ENCODE measurements around the gene PTGR3.

Gene PTGR3

DNA sequence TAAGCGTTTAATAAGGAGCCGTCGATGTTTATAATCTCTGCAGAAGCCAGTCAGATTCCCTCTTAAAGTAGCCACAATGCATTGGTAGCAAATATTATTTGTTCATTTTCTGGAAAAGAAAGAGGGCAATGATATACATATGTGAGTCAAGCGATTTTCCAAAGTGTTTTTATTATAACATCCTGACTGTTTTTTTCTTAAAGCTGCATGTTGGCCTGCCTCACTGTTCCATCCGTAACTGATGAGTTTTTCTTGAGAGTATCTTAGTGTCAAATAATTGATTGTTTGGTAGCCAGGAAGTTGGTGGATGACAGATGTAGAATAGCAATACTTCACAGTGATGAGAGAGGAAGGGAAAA is 5.4 kb upstream of the PTGR3 start:
- DNase-seq = no peak

DNA sequence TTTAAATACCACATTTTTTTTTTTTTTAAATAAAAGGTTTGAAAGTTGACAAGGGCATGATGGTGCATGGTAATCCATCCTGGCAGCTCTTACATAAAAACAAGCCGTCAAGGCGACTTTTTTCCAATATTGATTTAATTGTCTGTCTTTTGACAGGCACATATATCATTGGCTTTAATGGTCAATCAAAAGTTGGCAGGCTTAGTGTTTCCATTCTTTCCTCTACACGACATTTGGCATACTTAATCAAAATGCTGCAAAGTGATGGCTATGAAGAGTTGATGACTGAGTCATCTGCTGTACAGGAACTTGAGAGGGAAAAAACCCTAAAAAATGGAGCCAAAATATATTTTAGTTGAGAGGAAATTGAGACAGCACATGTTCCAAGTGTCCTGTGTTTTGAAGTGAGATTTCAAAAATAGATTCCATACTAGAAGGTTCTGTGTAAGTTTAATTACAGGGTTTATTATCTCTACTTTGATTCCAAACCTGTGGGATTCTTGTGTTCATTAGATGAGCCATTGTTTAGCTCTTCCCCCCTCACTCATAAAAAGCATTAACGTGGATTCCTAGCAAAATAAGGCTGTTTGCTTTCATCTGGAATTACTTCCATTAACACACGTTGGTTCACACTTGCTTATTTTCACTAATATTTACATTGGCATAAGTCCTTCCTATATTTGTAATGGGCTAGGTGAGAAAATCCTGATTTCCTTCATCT is 4.8 kb upstream of the PTGR3 start:
- DNase-seq = no peak

DNA sequence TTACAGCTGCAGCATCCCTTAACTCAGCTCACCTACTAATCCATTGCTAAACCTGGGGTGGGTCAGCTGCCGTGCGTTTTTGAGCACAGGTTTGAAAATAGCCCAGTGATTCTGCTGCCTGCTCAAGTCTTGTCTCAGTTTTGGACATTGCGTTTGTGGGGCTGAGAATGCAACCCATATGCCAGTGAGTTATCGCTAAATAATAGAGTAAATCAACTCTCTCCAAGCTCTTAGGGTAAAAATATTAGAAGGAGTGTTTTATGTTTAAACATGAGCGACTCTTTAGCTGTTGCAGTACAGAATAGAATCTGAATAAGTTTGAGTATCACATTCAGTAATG is 3.8 kb upstream of the PTGR3 start:
- no peak for DNase-seq

DNA sequence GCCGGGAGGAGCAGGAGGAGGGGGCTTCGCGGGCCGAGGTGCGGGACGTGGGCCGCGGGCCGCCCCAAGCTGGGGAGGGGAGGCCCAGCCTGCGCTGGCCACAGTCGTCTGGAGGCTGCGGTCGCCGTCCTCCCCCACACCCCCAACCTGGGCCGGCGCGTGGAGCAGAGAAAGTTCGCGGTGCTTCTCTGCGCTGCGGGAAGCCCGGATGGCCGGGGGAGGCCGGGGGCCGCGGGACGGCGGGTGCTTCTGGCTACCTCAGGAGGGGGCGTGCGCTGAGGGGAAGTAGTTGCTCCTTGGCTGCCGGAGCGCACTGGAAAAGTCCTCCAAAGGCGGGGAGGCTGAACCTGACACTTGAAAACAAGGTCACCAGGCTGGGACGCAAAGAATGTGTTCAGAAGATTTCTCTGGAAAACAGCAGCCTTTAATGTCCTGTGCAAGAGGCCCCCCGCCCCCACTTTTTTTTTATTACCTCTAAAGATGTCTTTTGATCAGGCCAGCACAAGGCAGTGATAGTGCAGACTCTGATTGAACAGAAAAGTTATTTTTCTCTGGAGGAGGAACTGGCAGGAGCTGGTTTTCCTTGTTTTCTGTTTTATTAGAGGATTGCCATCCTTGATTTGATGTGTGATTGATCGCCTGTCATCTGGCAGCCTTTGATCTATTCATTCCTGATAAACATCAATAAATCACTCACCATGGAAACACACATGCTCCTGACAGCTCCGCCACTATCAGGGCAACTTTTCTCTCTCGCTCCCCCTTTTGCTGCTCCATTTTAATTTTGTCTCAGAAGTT is 3.2 kb upstream of the PTGR3 start:
- DNase-seq = peak; percentile 22

DNA sequence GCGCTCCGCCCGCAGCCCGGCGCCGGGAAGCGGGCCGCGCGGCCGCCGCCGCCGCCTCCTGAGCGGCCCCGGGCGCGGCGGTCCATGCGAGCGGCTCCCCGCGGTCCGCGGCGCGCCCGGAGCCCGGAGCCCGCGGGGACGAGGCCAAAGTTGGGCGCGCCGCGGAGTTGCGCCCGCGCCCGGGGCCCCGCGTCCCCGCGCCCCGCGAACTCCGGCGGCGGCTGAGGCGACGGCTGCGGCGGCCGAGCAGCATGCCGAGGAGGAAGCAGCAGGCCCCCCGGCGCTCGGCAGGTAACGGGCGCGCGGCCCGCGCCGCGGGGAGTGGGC is 2.6 kb upstream of the PTGR3 start:
- DNase-seq = peak; percentile 19

DNA sequence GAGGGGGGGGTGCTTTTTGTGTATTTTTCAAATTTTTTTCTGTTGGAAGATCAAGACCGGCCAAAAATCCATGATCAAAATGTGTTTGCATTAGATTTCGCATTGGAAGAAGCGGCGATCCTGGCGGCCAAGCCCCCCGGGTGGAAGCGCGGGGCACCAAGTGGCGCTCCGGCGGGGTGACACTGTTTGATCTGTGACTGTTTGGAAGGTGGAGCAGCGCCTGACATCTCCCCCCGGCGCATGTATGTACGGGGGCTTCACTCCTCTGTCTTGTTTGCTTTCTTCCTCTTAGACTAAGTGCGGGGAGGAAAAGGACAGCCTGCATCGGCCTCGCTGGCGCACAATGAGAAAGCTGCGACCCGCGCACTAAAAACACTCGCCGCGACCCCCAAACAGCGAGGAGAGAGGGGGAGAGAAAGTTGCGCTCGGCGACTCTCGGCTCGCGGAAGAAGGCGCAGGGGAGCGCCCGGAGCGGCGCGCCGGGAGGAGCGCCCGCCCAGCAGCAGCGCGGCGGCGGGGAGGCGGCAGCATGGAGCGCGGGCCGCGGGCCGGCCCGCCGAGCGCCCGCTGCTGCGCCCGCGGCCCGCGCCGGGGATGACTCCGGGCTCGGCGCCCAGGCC is 2.2 kb upstream of the PTGR3 start:
- peak; percentile 39 for DNase-seq

DNA sequence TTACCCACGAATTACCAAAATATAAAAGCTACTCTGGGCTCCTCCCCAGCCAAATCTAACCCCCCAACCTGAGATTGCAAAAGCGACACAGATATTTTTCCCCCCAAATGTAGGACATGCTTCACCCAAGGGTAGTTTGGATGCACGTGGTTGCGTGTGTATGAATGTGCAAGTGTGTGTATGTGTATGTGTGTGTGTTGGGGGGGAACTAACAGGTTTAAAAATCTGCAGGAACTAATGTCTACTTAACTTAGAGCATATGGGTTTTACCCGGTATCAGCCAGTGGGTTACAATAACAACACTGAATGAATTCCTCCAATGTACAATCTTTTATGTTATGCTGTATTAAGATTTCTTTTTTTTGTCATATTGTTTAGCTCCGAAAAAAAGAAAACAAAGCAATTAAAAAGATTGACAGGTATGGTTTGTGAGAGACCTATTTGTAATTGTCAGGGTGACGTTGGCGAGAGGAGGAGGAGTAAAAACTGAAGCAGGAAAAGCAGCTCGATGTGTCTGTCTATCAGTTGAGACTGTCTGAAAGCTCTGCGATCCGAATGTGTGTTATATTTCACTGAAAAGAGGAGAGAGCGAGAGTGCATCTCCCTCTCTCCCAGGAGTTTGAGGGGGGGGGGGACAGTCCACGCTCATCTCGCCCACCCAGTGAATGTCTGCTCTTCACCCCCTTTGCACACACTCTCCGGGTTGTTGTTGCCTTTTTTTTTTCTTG is 1.5 kb upstream of the PTGR3 start, which contains the start of gene TSHZ1:
Gene TSHZ1 (plus strand): TSS at position 524 of the 728 bp plus-strand sequence. CDS start 1,080 bp downstream, outside the sequence.
- DNase-seq = peak; percentile 47

DNA sequence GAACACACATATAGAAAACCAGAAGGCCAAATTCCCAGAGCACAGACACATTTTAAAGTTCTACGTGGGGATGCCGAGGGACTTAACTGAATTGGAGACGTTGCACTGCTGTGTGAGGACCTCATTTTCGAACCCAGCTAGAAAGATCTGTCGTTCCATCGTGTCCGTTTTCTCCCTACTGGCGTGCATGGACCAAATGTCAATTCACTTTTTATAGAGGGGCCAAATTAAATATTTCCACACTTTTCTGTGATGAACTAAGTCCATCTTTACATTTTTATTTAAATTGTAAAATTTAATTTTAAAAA is 966 bp upstream of the PTGR3 start:
- DNase-seq = no peak

DNA sequence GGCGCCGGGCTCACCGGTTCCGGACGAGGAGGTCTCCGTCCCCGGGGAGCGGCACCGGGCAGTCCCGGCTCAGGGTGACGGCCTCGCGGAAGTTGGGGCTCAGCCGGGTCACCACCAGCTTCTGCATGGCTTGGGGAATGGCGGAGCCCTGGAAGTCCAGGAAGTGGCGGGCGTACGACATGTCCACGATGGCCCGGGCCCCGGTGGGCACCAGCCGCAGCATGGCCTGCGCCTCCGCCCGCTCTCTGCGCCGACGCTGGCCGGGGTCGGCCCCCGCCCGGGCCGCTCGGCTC is 157 bp downstream of the PTGR3 start:
- no peak for DNase-seq

DNA sequence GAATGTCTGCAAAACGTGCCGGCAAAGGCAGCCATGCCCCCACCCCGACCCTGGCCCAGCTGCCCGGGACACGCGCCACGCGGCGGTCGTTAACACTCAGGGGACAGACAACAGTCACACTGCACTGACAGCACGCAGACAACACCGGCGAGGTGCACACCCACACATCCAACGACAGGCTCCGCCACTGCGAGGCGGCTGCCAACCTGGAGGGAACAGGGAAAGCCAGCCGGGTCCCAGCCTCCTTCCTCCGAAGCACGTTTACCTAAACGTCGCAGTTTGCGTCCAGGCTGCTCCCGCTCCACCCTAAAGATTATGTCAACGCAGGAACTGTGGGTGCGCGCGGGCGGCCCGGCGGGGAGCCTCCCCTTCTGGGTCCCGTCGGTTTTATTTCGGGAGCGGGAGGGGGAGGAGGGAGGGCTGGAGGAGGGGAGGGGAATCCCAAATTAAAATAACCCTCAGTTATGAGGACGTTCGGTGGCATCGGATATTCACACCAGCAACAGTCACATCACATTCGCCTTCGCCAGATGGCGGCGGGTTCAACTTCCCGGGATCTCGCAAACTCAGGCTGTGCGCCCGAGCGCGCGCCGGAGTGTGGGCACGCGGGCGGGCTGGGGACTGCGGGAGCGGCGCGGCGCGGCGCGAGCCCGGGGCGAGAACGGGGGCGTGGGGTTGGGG is 644 bp downstream of the PTGR3 start:
- DNase-seq = peak; percentile 50

DNA sequence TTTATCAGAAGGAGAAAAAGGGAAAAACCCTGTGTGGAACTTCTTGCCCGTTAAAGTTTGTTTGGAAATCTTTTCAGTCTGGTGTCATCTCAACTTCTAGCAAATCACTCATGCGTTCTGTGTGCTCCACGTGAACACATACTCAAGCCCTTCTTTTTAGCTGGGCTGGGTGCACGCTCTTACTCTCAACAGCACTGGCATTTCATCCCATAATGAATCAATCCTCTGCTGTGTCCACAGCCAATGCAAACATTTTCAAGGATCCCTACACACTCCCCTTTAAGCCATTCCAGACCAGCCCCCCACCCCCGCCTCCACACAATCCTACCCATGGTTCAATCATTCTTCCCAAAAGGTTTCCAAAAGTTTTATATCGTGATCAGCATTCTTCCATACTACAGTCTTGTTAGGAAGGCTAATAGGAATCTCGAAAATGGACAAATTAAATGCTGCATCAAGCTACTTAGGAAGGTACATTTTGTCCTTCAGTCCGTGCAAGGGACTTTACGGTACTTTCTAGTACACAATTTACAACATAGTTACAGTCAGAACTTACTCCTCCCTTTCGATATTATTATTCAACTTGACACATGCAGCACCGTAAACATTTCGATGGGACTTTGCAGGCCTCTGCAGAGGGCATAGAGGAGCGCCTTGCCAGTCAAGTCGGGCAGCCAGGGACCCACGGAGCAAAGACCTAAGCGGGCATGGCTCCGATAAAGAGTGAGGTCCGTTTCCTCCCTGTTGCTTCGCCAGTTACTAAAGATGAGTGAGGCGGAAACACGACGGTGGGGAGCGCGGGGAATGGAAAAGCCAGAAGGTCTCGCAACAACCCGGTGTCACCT is 1.4 kb downstream of the PTGR3 start:
- DNase-seq = no peak

DNA sequence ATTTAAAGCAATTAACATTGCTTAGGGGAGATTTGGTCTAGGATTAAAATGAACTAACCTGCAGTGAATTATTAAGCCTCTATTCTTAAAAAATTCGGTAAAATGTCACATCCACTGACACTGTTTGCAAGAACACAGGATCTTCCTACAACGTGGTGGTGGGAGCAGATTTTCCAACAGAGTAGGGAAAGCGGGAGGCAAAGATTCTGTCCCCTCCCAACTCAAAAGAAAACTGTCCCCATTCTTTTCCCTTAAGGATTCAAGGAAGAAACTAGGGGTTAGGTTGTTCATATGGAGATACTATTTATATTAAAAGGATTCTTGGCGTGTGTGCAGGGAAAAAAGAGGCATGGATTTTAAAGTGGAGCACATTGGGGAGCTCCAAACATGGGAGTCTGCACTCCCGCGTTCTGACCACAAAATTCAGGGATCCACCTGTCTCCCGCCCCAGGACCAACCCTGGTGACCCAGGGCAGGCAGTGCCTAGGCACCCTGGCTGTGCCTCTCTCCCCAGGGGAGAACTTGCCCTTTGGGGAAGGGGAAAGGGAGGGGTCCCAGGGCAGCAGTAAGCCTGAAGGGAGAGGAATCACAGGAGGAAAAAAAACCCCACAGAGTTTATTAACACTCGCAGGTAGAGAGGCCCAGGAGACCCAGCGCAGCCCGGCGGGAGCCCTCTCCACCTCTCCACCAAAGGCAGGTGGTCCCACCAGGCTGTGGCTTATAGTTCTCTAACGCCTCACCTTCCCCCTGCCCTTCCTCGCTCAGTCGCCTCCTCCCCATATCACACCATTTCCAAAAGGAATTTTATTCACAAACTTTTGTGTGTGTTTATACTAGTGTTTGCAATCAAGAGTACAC is 2.3 kb downstream of the PTGR3 start:
- no peak for DNase-seq

DNA sequence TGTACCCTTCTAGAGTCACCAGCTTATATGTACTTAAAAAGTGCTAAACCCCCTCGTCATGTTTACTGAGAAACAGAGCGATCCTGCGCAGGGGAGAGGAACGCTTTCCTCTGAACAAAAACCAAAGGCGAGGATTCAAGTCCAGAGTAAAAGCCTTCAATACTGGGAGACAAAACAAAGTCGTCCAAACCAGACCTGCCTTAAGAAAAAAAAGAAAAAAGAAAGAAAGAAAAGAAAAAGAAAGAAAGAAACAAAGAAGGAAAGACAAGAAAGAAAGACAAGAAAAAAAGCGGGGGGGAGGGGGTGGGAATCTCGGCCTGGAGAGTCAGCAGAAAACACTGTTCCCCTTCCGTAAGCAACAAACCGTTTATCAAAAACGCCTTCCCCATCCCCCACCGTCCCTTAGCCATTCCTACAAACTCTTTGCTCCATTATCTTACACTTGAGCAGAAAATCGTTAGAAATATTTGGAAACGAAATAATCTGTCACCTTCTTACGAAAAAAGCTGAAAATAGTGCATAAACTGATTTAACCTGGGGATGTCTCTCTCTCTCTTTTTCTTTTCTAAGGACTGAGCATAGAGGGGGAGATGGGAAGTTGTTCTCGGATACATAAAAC is 3.3 kb downstream of the PTGR3 start:
- DNase-seq = no peak

DNA sequence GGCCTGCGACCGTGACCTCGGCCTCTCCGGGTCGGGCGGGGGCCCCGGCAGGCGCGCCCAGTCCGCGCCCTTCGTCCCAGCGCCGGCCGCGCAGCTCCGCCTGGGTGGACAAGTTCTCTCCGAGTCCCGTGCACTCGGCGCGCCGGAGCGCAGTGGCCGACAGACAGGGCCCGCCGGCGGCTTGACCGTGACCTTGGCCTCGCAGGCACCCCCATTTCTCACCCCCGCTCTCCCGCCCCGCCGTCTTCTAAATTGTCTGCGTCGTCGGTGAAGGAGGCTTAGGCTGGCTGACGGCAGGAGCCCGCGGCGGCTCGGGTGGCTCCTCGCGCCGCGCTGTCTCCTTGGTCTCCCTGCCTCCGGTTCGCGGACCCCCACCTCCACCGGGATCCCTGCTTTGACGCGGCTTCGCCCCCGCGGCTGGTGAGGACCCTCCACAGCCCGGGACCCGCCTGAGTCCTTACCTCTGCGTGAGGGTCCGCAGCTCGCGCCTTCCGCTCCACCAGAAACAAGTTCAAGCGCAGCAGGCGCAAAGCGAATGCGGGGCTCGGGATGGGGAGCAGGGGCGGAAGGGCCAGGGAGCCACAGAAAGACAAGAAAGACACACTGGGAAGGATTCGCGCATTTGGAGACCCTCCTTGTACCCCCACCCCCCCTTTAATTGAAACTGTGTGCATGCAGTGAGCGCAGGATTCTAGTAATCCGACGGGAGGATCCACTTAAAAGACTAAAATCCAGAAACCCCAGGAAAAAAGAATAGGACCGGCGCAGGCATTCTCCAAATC is 4.0 kb downstream of the PTGR3 start:
- no peak for DNase-seq

DNA sequence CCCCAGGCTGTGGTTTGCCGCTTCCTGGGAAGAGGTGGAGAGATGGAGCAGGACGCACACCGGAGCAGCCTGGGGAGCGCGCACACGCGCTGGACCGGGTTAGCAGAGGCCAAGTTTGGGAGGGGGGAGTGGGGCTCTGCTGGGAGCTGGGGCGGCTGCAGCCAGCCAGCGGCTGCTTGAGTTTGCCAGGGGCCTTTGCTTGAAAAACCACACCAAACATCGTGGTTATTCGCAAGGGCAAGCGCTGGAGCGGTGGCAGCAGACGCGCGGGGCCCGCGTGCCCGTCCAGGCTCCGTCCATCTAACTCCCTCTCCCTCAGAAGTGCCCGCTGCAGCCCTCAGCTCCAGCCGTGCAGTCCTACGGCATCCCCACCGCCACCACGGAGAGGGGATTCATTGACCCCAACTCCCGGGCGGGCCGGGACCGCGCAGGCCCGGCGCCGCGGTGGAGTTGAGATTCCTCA is 4.6 kb downstream of the PTGR3 start:
- no peak for DNase-seq

DNA sequence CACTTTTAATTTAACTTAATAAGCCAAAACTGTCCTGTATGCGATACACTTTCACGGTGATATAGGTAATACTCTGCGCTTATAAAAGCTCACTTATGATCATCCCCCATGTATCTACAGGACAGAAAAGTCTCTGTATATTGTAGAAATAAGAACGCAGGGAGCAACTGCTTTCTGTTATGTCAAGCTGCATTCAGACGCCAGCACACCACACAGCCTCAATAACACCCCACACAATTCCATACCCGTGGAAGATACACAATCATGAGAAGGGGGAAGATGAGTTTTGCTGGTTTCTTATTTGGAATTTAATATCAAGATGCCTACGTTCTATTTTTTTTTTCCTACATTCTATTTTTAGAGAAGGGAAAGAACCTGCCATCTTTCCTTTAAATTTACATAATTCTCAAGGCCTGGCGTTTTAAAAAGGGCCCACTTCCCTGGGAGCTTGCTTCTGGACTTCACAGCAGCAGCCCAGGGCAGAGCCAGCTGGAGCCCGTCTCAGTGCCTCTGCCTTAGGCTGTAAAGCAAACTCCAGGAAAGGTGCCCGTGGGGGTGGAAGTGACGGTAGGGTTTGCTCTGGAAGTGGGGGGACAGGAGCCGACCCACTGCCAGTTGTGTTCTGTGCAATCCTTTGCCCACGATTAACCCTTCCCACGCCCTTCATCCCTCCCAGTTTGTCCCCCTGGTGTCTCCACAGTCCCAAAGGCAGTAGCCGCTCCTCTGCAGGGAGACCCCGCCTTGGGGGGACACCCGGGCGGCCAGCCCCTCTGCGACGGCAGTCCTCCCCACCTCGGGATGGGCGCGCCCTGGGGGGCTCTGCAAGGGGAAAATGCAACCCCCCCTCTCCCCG is 5.3 kb downstream of the PTGR3 start:
- no peak for DNase-seq

DNA sequence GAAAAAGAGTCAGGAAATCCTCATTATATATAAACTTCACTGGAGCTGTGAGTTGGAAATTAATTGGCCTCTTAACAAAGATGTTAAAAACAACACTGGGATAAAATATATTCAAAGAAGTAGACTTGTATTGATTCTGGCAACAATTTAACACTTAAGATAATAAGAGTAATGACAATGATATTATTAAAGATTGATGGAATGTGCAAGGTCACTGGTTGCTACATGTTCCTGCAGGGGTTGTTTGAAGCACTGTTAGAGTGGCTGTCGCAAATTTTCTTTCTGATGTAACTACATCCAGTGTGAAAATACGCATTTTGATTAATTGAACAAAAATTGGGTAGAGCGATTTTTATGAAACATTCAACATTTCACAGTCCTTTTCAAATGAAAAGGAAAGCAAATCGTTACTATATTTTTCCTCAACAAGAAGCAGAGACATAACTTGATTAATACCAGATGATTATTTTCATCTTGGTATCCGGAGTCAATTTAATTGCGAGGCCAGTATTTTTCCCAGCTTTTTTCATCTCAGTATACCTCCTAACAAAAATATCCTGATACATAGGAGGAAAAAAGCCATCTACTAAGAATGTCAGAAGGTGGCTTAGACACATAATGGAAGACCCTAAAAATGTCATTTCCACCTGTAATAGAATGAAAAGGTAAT is 6.1 kb downstream of the PTGR3 start:
- DNase-seq = no peak
